ENCODE results near the gene FCHSD2.
"Not testable (repeated sequence)": the region's sequence is repeated elsewhere in the genome, so short reads cannot be mapped to it uniquely, and the experiment has no call there.

FCHSD2 gene

DNA sequence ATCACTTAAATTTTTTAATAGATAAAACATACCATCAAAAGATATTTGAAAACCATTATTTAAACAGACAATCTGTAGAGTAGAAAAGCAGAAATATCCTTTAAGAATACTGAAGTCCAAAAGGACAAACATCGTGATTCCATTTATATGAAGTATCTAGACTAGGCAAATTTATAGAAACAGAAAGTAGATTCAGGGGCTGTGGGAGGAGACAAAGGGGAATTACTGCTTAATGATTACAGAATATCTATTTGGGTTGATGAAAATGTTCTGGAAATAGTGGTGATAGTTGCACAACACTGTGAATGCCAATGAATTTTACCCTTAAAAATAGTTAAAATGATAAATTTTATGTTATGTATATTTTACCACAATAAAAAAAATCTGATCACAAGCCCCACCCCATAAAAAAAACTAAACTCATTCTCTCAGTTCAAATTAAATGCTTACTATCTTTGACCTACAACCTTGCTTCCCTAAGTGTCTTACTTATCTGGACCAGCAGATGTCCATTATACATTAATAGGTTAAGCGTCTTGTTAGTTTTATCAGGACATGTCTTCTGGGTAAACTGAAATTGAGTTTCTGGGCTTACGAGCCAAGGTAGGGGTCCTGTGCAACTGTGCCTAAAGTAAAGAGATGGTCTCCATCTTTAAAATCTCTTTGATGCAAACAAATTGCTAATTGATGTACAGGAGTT, 86.3 kb downstream of the FCHSD2 start:
- DNase-seq, result no peak

DNA sequence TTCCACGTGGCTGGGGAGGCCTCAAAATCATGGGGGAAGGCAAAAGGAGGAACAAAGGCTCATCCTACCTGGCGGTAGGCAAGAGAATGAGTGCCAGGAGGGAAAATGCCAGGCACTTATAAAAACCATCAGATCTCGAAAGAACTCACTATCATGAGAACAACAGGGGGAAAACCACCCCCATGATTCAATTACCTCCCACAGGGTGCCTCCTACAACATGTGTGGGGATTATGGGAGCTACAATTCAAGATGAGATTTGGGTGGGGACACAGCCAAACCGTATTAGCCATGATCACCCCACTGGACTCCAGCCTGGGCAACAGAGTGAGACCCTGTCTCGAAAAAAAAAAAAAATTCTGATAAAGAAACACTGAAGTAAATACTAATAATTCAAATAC, 87.1 kb downstream of the FCHSD2 start:
- DNase-seq, result no peak

DNA sequence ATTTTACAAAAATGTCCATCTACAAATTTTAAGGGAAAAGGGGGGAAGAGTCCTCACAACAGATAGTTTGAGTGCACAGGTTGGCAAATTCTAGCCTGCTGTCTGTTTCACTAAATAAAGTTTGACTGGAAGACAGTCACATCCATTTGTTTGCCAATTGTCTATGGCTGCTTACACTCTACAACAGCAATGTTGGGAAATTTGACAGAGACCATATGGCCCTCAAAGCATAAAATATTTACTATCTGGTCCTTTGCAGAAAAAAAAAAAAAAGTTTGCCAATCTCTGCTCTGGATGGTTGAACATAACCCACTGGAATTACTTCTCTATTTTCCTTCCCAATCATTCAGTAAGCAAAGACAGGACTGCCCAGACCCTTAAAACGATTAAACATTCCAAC, 88.2 kb downstream of the FCHSD2 start:
- DNase-seq, result no peak

DNA sequence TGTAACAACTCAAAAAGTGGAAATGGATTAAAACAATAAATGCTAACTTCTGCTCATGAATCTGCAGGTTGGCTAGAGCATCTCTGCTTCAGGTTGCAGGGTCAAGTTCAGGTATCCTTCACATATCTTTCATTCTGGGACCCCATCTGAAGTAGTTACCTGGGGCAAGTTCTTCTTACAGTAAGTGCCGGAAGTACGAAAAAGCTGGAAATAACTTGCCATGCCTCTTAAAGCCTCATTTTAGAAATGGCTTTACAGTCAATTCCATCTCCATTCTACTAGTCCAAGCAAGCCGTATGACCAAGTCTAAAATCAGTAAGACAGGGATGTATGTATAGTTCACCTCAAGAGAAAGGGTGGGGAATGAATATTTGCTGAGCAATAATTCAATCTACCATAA, 93.7 kb downstream of the FCHSD2 start:
- DNase-seq, result no peak

DNA sequence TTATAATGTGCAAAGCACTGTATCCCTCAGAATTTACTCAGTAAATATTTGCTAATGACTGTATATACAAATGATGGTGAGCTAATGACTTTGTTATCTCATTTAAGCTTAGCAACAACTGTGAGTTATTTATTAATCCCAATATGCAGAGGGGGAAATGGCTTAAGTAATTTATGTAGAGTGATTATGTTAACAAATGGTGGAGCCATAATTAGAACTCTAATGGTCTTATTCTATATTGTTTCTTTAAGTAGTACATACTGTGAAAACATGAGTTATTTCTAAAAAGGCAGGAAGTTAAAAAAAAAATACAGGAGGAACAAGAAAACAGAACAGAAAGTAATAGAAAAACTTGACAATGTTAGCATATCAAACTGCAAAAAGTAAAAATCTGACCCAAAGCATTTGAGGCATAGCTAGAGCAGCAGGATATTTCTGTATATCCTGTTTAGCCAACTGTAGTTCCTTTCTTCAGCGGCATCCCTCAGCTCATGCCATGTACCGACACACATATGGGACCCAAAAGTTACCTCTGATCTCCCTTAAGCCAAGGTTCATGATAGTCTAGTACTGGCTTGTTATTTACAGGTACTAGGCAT, 94.2 kb downstream of the FCHSD2 start:
- no peak for DNase-seq

GRCh38 chr11:73040046-73040445, 102.1 kb downstream of the FCHSD2 start:
- no peak for DNase-seq

- DNase-seq, result no peak
These were observed 107.3 kb downstream of the FCHSD2 start for GRCh38 chr11:73034777-73035176.

GRCh38 chr11:73034331-73034730, 107.8 kb downstream of the FCHSD2 start:
- no peak for DNase-seq

GRCh38 chr11:73030130-73030529, 112.0 kb downstream of the FCHSD2 start:
- no peak for DNase-seq

DNA sequence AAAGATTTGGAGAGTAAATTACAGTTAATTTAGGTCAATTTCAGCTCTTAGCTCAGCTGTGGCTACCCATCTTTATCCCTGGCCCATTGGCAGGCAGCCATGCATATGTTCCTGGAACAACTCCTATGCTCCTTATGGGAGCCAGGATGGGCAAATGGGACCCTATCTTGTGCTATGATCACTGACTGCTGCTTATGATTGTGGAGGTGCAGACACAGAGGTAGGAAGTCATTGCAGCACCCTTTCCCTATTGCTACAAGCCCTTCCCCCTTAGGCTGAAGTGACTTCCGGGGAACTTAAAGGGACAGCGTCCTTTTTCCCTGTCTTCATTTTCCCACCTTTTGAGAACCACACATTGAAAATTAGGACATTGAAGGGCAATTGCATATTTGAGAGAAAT, 112.7 kb downstream of the FCHSD2 start:
- no peak for DNase-seq

DNA sequence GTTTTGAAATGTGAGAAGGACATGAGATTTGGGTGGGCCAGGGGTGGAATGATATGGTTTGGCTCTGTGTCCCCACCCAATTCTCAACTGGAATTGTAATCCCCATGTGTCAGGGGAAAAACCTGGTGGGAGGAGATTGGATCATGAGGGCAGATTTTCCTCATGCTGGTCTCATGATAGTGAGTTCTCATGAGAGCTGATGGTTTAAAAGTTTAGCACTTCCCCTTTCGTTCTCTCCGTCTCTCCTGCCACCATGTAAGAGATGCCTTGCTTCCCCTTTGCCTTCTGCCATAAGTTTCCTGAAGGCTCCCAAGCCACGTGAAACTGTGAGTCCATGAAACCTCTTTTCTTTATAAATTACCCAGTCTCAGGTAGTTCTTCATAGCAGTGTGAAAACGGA, 113.5 kb downstream of the FCHSD2 start:
- DNase-seq, result no peak

GRCh38 chr11:73027840-73028239, 114.3 kb downstream of the FCHSD2 start:
- DNase-seq, result not testable (repeated sequence)

- DNase-seq, result no peak
These were observed 117.5 kb downstream of the FCHSD2 start for GRCh38 chr11:73024639-73025038.

DNA sequence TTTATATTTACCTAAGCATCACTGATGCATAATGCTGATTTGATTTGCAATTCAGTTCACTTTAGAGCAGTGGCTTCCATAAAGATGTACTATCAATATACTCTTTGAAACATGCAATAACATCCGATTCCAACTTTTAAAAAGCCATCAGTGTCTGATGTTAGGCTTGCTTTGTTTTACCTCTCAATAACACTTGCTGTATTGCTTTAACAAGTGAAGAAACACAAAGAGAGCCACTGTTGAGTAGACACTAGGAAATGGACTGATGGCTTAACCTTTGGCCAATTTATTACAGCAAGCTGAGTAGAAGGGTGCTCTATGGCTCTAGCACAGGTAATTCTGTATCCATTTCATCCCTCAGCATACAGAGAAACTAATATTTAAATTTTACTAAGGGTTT, 122.1 kb downstream of the FCHSD2 start:
- no peak for DNase-seq

DNA sequence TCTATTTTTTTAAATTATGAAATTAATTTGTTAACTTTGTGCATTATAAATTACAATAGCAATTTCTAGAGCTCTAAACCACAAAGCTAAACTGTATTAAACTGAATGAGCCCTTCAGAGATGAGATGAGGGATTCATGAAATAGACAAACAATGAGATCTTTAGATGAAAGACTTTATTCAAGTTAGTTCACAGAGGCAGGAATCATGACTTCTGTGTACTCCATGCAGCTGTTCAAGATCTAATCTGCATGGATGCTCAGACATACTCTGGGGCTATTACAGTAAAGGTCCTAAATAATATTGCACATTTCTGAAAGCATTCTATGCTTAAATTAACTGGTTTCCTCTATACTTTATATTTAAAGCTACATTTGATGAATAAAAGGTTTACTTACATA, 122.7 kb downstream of the FCHSD2 start:
- DNase-seq, result no peak

DNA sequence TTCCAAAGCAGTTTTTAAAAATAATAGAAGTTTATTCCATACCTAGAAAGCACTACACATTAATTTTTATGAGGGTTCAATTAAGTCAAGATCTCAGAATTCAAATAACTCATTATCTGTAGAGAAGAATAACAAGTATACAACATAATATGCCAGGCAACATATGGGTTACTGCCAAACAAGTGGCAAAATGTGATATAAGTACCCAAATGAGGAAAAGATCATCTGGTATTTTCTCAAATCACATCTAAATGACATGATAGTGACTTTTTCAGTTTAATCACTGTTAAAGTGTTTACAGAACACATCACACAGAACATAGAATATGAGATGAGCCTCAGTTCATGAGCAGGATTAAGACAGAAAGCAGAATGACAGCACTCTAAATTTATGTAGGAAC, 123.3 kb downstream of the FCHSD2 start:
- DNase-seq, result no peak

- DNase-seq, result no peak
These were observed 124.9 kb downstream of the FCHSD2 start for GRCh38 chr11:73017024-73017751.

GRCh38 chr11:73013021-73013420, 129.1 kb downstream of the FCHSD2 start:
- no peak for DNase-seq

- no peak for DNase-seq
These were observed 129.8 kb downstream of the FCHSD2 start for GRCh38 chr11:73012121-73012863.

DNA sequence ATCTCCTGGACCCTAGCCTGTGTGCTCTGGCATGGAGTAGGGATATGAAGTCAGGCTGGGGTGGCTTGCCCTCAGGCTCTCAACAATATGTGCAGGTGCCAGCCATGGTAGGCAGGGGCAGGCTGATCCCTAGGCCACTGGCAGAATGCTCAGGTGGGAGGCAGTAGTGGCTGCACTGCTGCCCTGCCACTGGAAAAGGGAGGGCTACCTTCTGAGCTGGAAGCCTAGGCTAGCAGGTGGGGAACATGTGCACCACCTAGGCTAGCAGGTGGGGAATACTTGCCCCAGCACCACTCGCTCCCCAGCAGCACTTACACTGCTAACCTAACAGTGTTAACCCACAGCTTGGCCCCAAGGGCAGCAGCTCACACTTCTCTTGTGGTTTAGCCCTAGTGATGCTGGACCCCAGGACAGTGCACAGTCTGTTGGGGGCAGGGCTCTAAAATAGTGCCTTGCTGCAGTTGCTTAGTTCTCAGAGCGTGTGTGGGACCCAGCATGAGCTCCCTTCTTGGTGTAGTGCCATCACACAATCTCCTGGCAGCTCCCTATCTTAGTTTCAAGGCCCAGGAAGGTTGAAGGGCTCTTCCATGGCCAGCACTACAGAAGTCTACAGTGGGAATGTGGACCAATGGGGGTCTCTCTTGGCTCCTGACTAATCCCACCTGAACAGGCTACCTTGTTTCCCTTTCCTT, 130.8 kb downstream of the FCHSD2 start:
- no peak for DNase-seq

- no peak for DNase-seq
These were observed 132.1 kb downstream of the FCHSD2 start for GRCh38 chr11:73009972-73010371.

DNA sequence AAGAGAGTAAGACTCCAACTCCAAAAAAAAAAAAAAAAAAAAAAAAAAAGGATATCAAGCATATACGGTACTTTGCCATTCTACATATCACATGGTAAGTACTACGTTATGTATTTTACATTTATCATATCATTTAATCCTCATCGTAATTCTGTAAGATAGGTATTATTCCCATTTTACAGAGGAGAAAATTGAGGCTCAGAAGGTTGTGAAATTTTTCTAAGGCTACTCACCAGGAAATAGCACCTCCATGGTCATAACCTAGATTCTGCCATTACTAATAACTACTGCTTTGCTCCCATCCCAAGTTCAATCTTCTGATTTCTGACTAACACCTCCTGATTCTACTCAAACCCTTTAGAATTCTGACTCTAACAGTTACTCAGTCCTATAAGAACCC, 138.0 kb downstream of the FCHSD2 start:
- no peak for DNase-seq

- DNase-seq, result no peak
These were observed 139.0 kb downstream of the FCHSD2 start for GRCh38 chr11:73003088-73003487.
